ENCODE data around the gene EDIL3. TPM values are rescaled to one million over a fixed set of nuclear protein-coding genes. Genes with fewer than 3 reads are reported as not detected.

The EDIL3 gene
- total and polyA plus RNA-seq, 4 donors = 70.2 to 246 (median 79.5) TPM

DNA sequence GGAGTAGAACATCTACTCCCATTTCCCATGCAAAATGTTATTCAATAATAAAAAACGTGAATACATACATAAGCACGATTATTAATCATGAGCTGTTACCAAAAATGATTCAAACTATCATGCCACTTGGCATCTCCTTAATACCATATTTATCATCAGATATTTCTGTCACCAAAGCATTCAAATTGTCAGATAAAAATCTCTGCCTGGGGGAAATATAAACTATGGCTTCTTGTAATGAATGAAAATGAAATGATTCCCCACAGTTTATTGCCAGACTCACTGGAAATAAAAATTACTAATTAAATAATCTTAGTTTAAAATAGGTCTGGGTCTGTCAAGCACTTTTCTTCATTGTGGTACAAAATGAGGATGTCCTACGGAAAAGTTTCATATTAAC is 265.4 kb downstream of the EDIL3 start:
- H3K27me3 ChIP-seq (ENCODE audit: control insufficient read depth, insufficient read depth, low read length) = no peaks in the 10 kb centered on the region
- H3K36me3 ChIP-seq (ENCODE audit: control insufficient read depth, insufficient read depth, low read length) = no peaks in the 10 kb centered on the region
- H3K4me3 ChIP-seq (ENCODE audit: low read depth, low read length) = no peak overlapping the region
- DNase-seq (ENCODE audit: low read depth in 4 of 6, low spot score in 6 of 6) = no peak
- H3K27ac ChIP-seq (ENCODE audit: low read depth, low read length) = no peak overlapping the region
- no peaks in the 10 kb centered on the region for H3K4me1 ChIP-seq (ENCODE audit: control insufficient read depth, insufficient read depth, low read length)
- no CpG with 5 or more reads among the region's 3 CpGs for WGBS (ENCODE audit: insufficient coverage)
- H3K9me3 ChIP-seq (ENCODE audit: control insufficient read depth, insufficient read depth, low read length) = no peaks in the 10 kb centered on the region

DNA sequence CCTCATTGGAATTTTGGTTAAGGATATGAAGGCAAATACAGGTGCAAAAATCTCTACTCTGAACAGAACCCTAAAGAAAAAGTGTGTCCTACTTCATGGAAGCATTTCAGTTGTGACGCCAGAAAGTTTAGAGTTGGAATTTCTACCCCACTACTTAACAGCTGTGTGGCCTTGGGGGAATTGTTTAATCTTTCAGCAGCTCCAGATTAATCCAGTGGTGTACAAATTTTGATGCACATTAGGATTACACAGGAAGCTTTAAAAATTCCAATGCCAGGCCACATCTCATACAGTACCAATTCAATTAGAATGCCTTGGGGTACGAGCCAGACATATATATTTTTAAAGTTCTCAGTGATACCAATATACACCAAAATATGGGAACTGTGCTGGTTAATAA is 266.1 kb downstream of the EDIL3 start:
- no peaks in the 10 kb centered on the region for H3K4me1 ChIP-seq (ENCODE audit: control insufficient read depth, insufficient read depth, low read length)
- H3K27me3 ChIP-seq (ENCODE audit: control insufficient read depth, insufficient read depth, low read length) = no peaks in the 10 kb centered on the region
- no peak overlapping the region for H3K27ac ChIP-seq (ENCODE audit: low read depth, low read length)
- WGBS (ENCODE audit: insufficient coverage) = no CpG with 5 or more reads among the region's 2 CpGs
- no peak overlapping the region for H3K4me3 ChIP-seq (ENCODE audit: low read depth, low read length)
- H3K9me3 ChIP-seq (ENCODE audit: control insufficient read depth, insufficient read depth, low read length) = no peaks in the 10 kb centered on the region
- no peak for DNase-seq (ENCODE audit: low read depth in 4 of 6, low spot score in 6 of 6)
- no peaks in the 10 kb centered on the region for H3K36me3 ChIP-seq (ENCODE audit: control insufficient read depth, insufficient read depth, low read length)

DNA sequence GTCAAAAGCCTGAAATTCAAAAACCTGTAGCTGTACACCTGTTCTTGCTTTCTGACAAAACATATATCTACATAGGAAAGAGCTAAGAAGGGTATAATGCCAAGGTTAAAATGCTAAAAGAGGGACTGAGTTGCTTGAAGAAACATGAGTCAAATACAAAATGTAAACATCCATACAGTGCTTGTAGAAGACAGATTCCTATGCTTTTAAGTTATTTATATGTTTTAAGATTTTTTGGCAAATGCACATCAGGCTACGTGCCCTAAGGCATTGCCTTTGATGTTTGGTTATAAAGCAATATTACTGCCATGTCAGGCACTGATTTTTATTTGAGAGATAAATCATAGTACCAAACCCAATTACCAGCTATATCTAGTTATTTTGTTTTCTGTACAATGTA is 269.0 kb downstream of the EDIL3 start:
- no peak overlapping the region for H3K27ac ChIP-seq (ENCODE audit: low read depth, low read length)
- no peaks in the 10 kb centered on the region for H3K27me3 ChIP-seq (ENCODE audit: control insufficient read depth, insufficient read depth, low read length)
- H3K9me3 ChIP-seq (ENCODE audit: control insufficient read depth, insufficient read depth, low read length) = no peaks in the 10 kb centered on the region
- H3K4me1 ChIP-seq (ENCODE audit: control insufficient read depth, insufficient read depth, low read length) = no peaks in the 10 kb centered on the region
- H3K36me3 ChIP-seq (ENCODE audit: control insufficient read depth, insufficient read depth, low read length) = no peaks in the 10 kb centered on the region
- no peak for DNase-seq (ENCODE audit: low read depth in 4 of 6, low spot score in 6 of 6)
- no CpG with 5 or more reads among the region's 1 CpG for WGBS (ENCODE audit: insufficient coverage)
- H3K4me3 ChIP-seq (ENCODE audit: low read depth, low read length) = no peak overlapping the region

DNA sequence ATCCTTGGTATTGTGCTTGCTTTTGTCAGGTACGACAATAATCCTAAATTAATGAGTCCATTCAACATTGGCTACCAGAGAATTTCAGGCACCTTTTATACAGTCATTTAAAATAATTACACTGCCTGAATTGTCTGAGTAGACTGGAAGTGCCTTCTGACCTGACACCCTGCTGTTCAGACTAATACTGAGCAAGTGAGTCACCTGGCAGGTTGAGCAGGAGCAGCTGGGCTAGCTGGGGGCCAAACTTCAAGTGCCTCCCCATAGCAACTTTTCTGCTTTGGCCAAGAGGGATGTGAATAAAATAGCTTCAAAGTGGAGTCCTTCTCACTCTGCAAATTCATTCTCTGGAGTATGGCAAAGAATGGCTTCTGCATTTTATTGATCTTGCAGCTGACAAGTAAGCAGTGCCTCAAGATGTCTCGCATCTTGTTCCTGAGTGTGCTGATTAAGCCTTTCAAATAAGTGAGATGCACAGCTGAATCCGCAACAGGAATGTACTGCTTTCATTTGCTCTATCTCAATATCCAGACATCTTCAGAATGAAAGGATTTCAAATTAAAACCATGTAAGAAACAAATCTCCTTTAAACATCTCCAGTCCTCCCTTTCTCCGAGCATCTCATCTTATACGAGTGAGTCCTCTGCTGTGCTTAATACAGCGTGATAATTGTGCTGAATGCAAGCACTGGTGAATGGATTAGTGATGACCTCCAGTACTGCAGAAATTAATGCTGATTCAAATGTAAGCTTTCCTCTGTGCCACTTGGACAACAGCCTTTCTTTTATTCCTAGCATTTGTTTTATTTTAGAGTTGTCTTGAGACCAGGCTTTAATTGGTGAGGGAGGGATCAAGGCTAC is 271.2 kb downstream of the EDIL3 start:
- no peaks in the 10 kb centered on the region for H3K4me1 ChIP-seq (ENCODE audit: control insufficient read depth, insufficient read depth, low read length)
- H3K27ac ChIP-seq (ENCODE audit: low read depth, low read length) = no peak overlapping the region
- no peaks in the 10 kb centered on the region for H3K9me3 ChIP-seq (ENCODE audit: control insufficient read depth, insufficient read depth, low read length)
- DNase-seq (ENCODE audit: low read depth in 4 of 6, low spot score in 6 of 6) = peak in 5 of 6 donors; percentile 12 to 79 (median 36)
- 44% methylated on average over 1 of the region's 6 CpGs for WGBS (ENCODE audit: insufficient coverage)
- H3K4me3 ChIP-seq (ENCODE audit: low read depth, low read length) = no peak overlapping the region
- no peaks in the 10 kb centered on the region for H3K27me3 ChIP-seq (ENCODE audit: control insufficient read depth, insufficient read depth, low read length)
- H3K36me3 ChIP-seq (ENCODE audit: control insufficient read depth, insufficient read depth, low read length) = no peaks in the 10 kb centered on the region

DNA sequence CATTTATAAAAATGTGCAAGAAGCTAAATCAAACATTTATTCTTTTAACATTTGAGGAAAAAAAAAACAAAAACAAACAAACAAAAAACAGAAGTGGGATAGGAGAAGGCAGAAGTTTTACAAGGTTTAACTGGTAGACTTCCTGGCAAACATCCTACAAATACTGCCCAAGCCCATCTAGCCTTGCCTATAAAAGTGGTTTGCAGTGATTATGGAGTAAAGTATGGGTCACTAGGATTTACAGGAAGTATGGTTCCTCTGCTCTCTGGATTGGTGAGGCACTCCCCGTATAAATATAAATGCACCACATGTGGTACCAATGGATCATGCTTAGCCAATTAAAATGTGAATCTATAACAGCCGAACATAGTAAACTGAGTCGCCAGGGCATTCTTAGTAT is 291.9 kb downstream of the EDIL3 start:
- H3K27me3 ChIP-seq (ENCODE audit: control insufficient read depth, insufficient read depth, low read length) = no peaks in the 10 kb centered on the region
- no peak for DNase-seq (ENCODE audit: low read depth in 4 of 6, low spot score in 6 of 6)
- WGBS (ENCODE audit: insufficient coverage) = 100% methylated on average over 1 of the region's 3 CpGs
- peaks cover 6% of the 10 kb centered on the region for H3K9me3 ChIP-seq (ENCODE audit: control insufficient read depth, insufficient read depth, low read length)
- no peaks in the 10 kb centered on the region for H3K36me3 ChIP-seq (ENCODE audit: control insufficient read depth, insufficient read depth, low read length)
- no peaks in the 10 kb centered on the region for H3K4me1 ChIP-seq (ENCODE audit: control insufficient read depth, insufficient read depth, low read length)
- no peak overlapping the region for H3K4me3 ChIP-seq (ENCODE audit: low read depth, low read length)
- no peak overlapping the region for H3K27ac ChIP-seq (ENCODE audit: low read depth, low read length)

DNA sequence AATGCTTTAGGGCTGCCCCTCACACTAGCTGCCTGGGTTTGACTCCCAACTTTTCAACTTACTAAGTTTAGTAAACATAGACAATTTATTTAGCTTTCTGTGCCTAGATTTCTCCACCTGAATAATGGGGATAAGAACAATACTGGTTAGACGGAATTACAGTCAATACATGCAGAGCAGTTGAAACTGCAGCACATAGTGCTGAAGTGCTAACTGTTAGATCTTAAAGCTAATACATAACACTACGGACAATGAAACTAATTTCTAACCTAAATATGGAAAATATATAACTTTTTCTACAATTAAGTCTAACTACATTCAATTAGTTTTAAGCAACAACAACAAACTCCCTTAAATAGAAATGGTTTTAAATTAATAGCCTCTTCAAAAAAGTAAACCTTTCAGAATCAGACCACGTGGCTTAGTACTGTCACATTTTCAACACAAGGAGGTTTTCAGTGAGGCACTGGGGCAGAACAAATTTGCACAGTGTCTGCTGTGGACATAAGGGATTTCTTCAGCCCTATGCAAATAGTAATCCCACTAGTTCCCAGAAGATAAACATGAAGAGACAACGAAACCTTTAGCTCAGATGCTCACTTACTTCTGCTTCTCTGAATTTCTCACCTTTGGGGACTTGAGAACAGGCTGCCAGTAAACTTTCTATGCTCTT is 293.4 kb downstream of the EDIL3 start:
- Histone ChIP-seq H3K36me3 (ENCODE audit: control insufficient read depth, insufficient read depth, low read length) (no peaks in the 10 kb centered on the region), H3K4me1 (ENCODE audit: control insufficient read depth, insufficient read depth, low read length) (no peaks in the 10 kb centered on the region), H3K27me3 (ENCODE audit: control insufficient read depth, insufficient read depth, low read length) (no peaks in the 10 kb centered on the region), H3K27ac (ENCODE audit: low read depth, low read length) (no peak overlapping the region), H3K9me3 (ENCODE audit: control insufficient read depth, insufficient read depth, low read length) (peaks cover 6% of the 10 kb centered on the region), H3K4me3 (ENCODE audit: low read depth, low read length) (no peak overlapping the region)
- 60% methylated on average over 1 of the region's 4 CpGs for WGBS (ENCODE audit: insufficient coverage)
- peak in 1 of 6 donors; percentile 18 for DNase-seq (ENCODE audit: low read depth in 4 of 6, low spot score in 6 of 6)

DNA sequence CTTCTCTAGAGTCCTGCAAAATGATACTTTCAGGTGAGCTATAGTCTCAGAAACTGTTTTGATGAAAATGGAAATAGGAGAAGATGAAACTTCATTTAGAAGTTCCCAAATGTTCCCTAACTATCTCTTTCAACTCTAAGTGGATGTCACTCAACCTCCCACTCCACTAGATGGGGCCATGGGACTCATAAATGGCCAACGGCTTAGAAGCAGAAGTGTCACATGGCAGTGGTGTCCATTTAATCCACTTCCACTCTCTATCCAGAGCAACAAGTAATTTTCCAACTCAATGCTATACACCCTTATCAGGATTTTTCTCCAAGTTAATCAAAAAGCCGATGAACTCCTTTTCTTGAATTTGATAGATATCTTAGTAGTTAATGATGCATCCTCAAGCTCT is 295.7 kb downstream of the EDIL3 start:
- Histone ChIP-seq H3K9me3 (ENCODE audit: control insufficient read depth, insufficient read depth, low read length) (no peaks in the 10 kb centered on the region), H3K4me3 (ENCODE audit: low read depth, low read length) (no peak overlapping the region), H3K27ac (ENCODE audit: low read depth, low read length) (no peak overlapping the region), H3K36me3 (ENCODE audit: control insufficient read depth, insufficient read depth, low read length) (no peaks in the 10 kb centered on the region), H3K4me1 (ENCODE audit: control insufficient read depth, insufficient read depth, low read length) (no peaks in the 10 kb centered on the region), H3K27me3 (ENCODE audit: control insufficient read depth, insufficient read depth, low read length) (no peaks in the 10 kb centered on the region)
- peak in 1 of 6 donors; percentile 6 for DNase-seq (ENCODE audit: low read depth in 4 of 6, low spot score in 6 of 6)
- 100% methylated on average over 1 of the region's 2 CpGs for WGBS (ENCODE audit: insufficient coverage)

DNA sequence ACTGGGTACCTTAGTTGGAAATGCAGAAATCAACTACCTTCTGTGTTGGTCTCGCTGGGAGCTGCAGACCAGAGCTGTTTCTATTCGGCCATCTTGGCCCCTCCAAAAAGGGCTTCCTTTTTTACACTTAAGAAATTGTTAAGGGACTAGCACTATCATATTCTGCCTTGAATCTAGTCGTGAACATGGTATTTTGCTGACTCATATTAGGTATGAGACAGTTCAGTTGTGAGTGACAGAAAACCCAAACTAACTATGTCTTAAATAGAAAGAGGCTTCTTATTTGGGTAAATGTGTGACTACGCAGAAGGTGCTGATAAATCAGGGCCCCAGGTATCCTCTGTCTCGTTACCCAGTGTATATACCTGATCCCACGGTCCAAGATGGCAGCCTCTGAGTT is 298.2 kb downstream of the EDIL3 start:
- H3K27ac ChIP-seq (ENCODE audit: low read depth, low read length) = no peak overlapping the region
- WGBS (ENCODE audit: insufficient coverage) = 100% methylated on average over 3 of the region's 6 CpGs
- no peaks in the 10 kb centered on the region for H3K27me3 ChIP-seq (ENCODE audit: control insufficient read depth, insufficient read depth, low read length)
- H3K9me3 ChIP-seq (ENCODE audit: control insufficient read depth, insufficient read depth, low read length) = no peaks in the 10 kb centered on the region
- H3K4me3 ChIP-seq (ENCODE audit: low read depth, low read length) = no peak overlapping the region
- H3K4me1 ChIP-seq (ENCODE audit: control insufficient read depth, insufficient read depth, low read length) = no peaks in the 10 kb centered on the region
- no peaks in the 10 kb centered on the region for H3K36me3 ChIP-seq (ENCODE audit: control insufficient read depth, insufficient read depth, low read length)
- no peak for DNase-seq (ENCODE audit: low read depth in 4 of 6, low spot score in 6 of 6)

DNA sequence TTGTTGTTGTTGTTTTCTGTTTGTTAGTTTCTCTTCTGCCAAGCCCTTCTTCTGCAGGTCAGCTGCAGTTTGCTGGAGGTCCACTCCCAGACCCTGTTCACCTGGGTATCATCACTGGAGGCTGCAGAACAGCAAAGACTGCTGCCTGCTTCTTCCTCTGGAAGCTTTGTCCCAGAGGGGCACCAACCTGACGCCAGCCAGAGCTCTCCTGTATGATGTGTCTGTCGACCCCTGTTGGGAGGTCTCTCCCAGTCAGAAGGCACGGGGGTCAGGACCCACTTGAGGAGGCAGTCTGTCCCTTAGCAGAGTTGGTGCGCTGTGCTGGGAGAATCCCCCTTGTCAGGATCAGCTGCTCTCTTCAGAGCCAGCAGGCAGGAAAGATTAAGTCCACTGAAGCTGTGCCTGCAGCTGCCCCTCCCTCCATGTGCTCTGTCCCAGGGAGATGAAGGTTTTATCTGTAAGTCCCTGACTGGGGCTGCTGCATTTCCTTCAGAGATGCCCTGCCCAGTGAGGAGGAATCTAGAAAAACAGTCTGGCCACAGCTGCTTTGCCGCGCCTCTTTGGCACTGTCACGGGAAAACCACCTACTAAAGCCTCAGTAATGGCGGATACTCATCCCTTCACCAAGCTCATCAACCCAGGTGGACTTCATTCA is 299.2 kb downstream of the EDIL3 start:
- H3K4me1 ChIP-seq (ENCODE audit: control insufficient read depth, insufficient read depth, low read length) = no peaks in the 10 kb centered on the region
- H3K36me3 ChIP-seq (ENCODE audit: control insufficient read depth, insufficient read depth, low read length) = no peaks in the 10 kb centered on the region
- no peaks in the 10 kb centered on the region for H3K9me3 ChIP-seq (ENCODE audit: control insufficient read depth, insufficient read depth, low read length)
- no peak overlapping the region for H3K27ac ChIP-seq (ENCODE audit: low read depth, low read length)
- H3K27me3 ChIP-seq (ENCODE audit: control insufficient read depth, insufficient read depth, low read length) = no peaks in the 10 kb centered on the region
- 83% methylated on average over 8 of the region's 8 CpGs for WGBS (ENCODE audit: insufficient coverage)
- no peak overlapping the region for H3K4me3 ChIP-seq (ENCODE audit: low read depth, low read length)
- DNase-seq (ENCODE audit: low read depth in 4 of 6, low spot score in 6 of 6) = no peak

Measured in spinal cord (tissue), 10 donors.